Lower lobe of right lung (tissue), 2 donors: ENCODE results near the gene SALL1. TPM values are rescaled to one million over a fixed set of nuclear protein-coding genes. Genes with fewer than 3 reads are reported as not detected.

Experiments
- ATAC-seq, 2 donors: fragments of 200-7000 bp; cut with Tn5 transposase; one replicate each; pipeline ENCODE4 v1.9.1; 2020 to 2022; ENCODE audit warnings: mild to moderate bottlenecking in 2 of 2, moderate library complexity in 2 of 2
- DNase-seq: peaks from one replicate; pipeline ENCODE4 v3.0.0-alpha.2; 2020
- H3K27ac ChIP-seq: fragments of 200-600 bp; one replicate; pipeline ENCODE4 v1.8.0; 2022
- H3K27me3 ChIP-seq: fragments of 200-600 bp; one replicate; pipeline ENCODE4 v1.8.0; 2022; ENCODE audit warnings: low read depth
- H3K36me3 ChIP-seq: fragments of 200-600 bp; one replicate; pipeline ENCODE4 v1.8.0; 2022; ENCODE audit warnings: mild to moderate bottlenecking
- H3K4me1 ChIP-seq: fragments of 200-600 bp; one replicate; pipeline ENCODE4 v1.8.0; 2022
- H3K4me3 ChIP-seq: fragments of 200-600 bp; one replicate; pipeline ENCODE4 v1.8.0; 2022; ENCODE audit warnings: mild to moderate bottlenecking
- H3K9me3 ChIP-seq: fragments of 200-600 bp; one replicate; pipeline ENCODE4 v1.8.0; 2022
- intact Hi-C: fragments of 100-400 bp; cut with DNase I; formaldehyde crosslinking; loops from one replicate; pipeline ENCODE4 v1.11.0; 2022
- total RNA-seq: library from RNA; stranded (reverse); fragmentation: NEBNext Ultra II Directional; extraction: Animal tissue kit (Norgen Biotek cat#: 25700); gene quantifications from one replicate; pipeline ENCODE4 v1.2.1, GENCODE V29; 2021
- TF ChIP-seq, protein P1 (sequence below): fragments of 200-600 bp; IDR thresholded peaks from one replicate; pipeline ENCODE4 v1.8.0; 2022; ENCODE audit warnings: antibody characterized with exemption, mild to moderate bottlenecking
- donor health status: DM: no; HTN: yes; CAD: no; lungs with severe emphysema.

Gene SALL1
- total RNA-seq, 1 donor from 2014 or later: not detected

DNA sequence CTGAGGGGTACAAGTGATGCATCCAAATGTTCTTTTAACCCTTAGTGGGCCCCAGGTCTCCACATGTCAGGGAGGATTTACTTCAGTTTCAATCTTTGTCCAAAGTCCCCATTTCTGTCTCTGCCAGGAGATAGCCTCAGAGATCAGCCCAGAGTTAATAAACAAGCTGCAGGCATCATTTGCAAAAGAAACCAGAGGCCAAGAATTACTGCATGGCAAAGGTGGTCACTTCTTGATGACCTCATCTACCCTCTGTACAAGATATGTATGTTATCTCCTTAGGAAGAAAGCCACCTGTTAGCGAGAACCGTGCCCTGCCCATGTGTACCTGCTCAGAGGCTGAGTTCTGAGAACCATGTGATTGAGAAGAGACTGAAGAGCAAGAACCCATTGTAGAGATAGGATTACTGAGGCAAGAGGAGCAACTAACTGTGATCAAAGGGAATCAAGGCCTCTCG lies 40.3 kb downstream of the SALL1 start:
- TF ChIP-seq, protein P1, sequence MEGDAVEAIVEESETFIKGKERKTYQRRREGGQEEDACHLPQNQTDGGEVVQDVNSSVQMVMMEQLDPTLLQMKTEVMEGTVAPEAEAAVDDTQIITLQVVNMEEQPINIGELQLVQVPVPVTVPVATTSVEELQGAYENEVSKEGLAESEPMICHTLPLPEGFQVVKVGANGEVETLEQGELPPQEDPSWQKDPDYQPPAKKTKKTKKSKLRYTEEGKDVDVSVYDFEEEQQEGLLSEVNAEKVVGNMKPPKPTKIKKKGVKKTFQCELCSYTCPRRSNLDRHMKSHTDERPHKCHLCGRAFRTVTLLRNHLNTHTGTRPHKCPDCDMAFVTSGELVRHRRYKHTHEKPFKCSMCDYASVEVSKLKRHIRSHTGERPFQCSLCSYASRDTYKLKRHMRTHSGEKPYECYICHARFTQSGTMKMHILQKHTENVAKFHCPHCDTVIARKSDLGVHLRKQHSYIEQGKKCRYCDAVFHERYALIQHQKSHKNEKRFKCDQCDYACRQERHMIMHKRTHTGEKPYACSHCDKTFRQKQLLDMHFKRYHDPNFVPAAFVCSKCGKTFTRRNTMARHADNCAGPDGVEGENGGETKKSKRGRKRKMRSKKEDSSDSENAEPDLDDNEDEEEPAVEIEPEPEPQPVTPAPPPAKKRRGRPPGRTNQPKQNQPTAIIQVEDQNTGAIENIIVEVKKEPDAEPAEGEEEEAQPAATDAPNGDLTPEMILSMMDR: no peak
- no peaks in the 10 kb centered on the region for H3K9me3 ChIP-seq
- H3K36me3 ChIP-seq: no peaks in the 10 kb centered on the region
- intact Hi-C loops: no loop called here
- H3K4me3 ChIP-seq: no peak overlapping the region
- H3K27ac ChIP-seq: no peak overlapping the region
- ATAC-seq: no peak
- peaks cover 31% of the 10 kb centered on the region for H3K27me3 ChIP-seq
- no peak for DNase-seq
- no peaks in the 10 kb centered on the region for H3K4me1 ChIP-seq

GRCh38 chr16:51109173-51109572 lies 41.9 kb downstream of the SALL1 start:
- H3K4me3 ChIP-seq: no peak overlapping the region
- no peaks in the 10 kb centered on the region for H3K36me3 ChIP-seq
- no peaks in the 10 kb centered on the region for H3K4me1 ChIP-seq
- H3K9me3 ChIP-seq: no peaks in the 10 kb centered on the region
- DNase-seq: no peak
- no peak overlapping the region for H3K27ac ChIP-seq
- no peak for ATAC-seq
- intact Hi-C loops: no loop called here
- TF ChIP-seq, protein P1: no peak
- H3K27me3 ChIP-seq: peaks cover 25% of the 10 kb centered on the region

DNA sequence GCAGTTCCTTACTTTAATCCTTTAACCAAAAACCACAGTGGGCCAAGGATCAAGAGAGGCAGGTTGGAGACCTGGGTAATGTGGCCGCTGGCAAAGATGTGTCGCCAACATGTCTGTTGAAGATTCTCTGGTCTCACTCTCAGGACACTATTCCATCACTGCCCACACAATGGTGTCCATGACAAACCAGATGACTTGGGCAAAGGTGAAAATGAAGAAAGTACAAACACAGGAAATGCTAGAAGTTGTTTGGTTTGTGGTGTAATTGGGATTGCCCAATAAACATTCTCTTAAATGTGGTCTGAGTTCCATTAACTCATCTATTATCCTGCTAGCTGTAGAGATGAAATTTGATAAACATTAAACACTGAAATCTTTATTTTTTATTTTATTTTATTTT lies 43.3 kb downstream of the SALL1 start:
- H3K27me3 ChIP-seq: peaks cover 11% of the 10 kb centered on the region
- intact Hi-C loops: no loop called here

GRCh38 chr16:51106535-51106934 lies 44.5 kb downstream of the SALL1 start:
- TF ChIP-seq, protein P1: no peak

More for the DNA sequence above, 43.3 kb downstream of the SALL1 start:
- Histone ChIP-seq H3K4me1 (no peaks in the 10 kb centered on the region), H3K4me3 (no peak overlapping the region), H3K9me3 (no peaks in the 10 kb centered on the region), H3K27ac (no peak overlapping the region), H3K36me3 (no peaks in the 10 kb centered on the region)
- TF ChIP-seq, protein P1: no peak
- DNase-seq: no peak
- ATAC-seq: no peak

DNA sequence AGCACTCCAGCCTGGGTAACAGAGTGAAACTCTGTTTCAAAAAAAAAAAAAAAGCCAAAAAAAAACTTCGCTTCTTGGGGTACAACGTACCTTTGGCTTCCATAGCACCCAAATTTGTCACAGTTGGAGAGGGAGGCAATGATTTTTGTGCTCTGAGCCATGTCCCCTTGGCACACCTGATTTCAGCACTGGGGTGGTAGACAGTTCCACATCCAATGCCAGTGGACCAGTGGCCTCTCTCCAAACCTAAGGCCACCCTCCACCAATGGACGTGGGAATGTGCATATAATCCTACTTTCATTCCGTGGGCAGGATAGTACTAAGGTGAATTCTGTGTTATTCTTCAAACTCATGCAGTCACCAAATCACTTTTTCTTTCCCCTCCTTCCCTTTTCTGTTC lies 47.5 kb downstream of the SALL1 start:
- no peaks in the 10 kb centered on the region for H3K36me3 ChIP-seq
- ATAC-seq: no peak
- no peaks in the 10 kb centered on the region for H3K9me3 ChIP-seq

More at GRCh38 chr16:51106535-51106934, 44.5 kb downstream of the SALL1 start:
- H3K36me3 ChIP-seq: no peaks in the 10 kb centered on the region
- H3K4me3 ChIP-seq: no peak overlapping the region
- DNase-seq (no peak), ATAC-seq (no peak)
- H3K27me3 ChIP-seq: peaks cover 5% of the 10 kb centered on the region
- intact Hi-C loops: no loop called here
- H3K27ac ChIP-seq: no peak overlapping the region
- H3K4me1 ChIP-seq: no peaks in the 10 kb centered on the region
- H3K9me3 ChIP-seq: no peaks in the 10 kb centered on the region

More for the DNA sequence above, 47.5 kb downstream of the SALL1 start:
- H3K4me3 ChIP-seq: no peak overlapping the region
- intact Hi-C loops: no loop called here
- no peak for DNase-seq
- TF ChIP-seq, protein P1: no peak
- H3K27me3 ChIP-seq: no peaks in the 10 kb centered on the region
- H3K27ac ChIP-seq: no peak overlapping the region
- no peaks in the 10 kb centered on the region for H3K4me1 ChIP-seq
